Activated T-helper 17 cell treated with anti-CD3 and anti-CD28 coated beads, Interleukin-2, amount 50 U/mL, for 72 hours (primary cell): Measurements from ENCODE around the gene LUZP2. TPM values are rescaled to one million over a fixed set of nuclear protein-coding genes. Genes with fewer than 3 reads are reported as not detected.
"Not testable (repeated sequence)": the region's sequence is repeated elsewhere in the genome, so short reads cannot be mapped to it uniquely, and the experiment has no call there.

Experiments used
- ATAC-seq: fragments of 150-1000 bp; cut with Tn5 transposase; replicated peaks from 2 replicates; pipeline ENCODE4 v1.10.0; 2021; ENCODE audit warnings: mild to moderate bottlenecking, moderate library complexity
- H3K27ac Mint-ChIP-seq: one replicate; pipeline ENCODE4 v1.8.0; 2022; ENCODE audit warnings: mixed read lengths
- H3K27me3 Mint-ChIP-seq: one replicate; pipeline ENCODE4 v1.8.0; 2022; ENCODE audit warnings: mixed read lengths
- H3K36me3 Mint-ChIP-seq: one replicate; pipeline ENCODE4 v1.8.0; 2022; ENCODE audit warnings: low read depth, mild to moderate bottlenecking, mixed read lengths
- H3K4me1 Mint-ChIP-seq: one replicate; pipeline ENCODE4 v1.8.0; 2022; ENCODE audit warnings: mixed read lengths
- H3K4me3 Mint-ChIP-seq: one replicate; pipeline ENCODE4 v1.8.0; 2022; ENCODE audit warnings: mild to moderate bottlenecking, mixed read lengths
- H3K9me3 Mint-ChIP-seq: one replicate; pipeline ENCODE4 v1.8.0; 2022; ENCODE audit warnings: mixed read lengths
- total RNA-seq, 2 donors: library from RNA; stranded (reverse); gene quantifications; one replicate each; pipeline ENCODE4 v1.2.3, GENCODE V29; 2022

LUZP2 gene
- total RNA-seq, 2 donors from 2014 or later: not detected

- Mint-ChIP-seq H3K27me3 (no peaks in the 10 kb centered on the region), H3K36me3 (no peaks in the 10 kb centered on the region), H3K4me1 (no peaks in the 10 kb centered on the region), H3K4me3 (no peak overlapping the region), H3K27ac (no peak overlapping the region), H3K9me3 (peaks cover 6% of the 10 kb centered on the region)
- ATAC-seq: no peak
Observed at GRCh38 chr11:24872651-24873311, 375.9 kb downstream of the LUZP2 start.

- peaks cover 25% of the 10 kb centered on the region for H3K9me3 Mint-ChIP-seq
- no peaks in the 10 kb centered on the region for H3K4me1 Mint-ChIP-seq
- H3K27ac Mint-ChIP-seq: no peak overlapping the region
- no peak for ATAC-seq
- no peak overlapping the region for H3K4me3 Mint-ChIP-seq
- H3K36me3 Mint-ChIP-seq: no peaks in the 10 kb centered on the region
- no peaks in the 10 kb centered on the region for H3K27me3 Mint-ChIP-seq
Observed at GRCh38 chr11:24880962-24881361, 384.1 kb downstream of the LUZP2 start.

DNA sequence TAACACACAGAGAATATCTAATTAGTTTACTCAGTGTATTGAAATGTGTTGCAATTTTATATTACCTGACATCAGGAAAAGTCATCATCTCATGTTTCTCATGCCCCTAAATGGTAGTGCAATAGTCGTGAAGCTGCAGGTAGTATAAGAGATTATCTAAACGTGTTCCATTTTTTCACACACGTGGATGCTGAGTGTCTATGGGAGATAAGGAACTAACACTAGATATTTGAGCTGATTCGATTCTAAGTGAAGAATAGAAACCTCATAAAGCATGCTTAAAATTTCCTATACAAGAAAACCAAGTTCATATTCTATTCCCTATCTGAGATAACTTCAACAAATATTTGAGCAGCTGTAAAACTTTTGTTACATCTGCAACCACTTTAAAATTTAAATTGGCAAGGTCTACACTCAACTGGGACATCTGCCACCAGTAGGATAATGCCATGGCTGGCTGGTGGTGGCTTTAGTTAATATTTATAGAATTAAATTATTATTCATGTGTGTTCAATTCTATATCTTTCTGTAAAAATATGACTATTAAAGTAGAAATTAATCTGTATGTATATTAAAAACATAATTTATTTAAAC lies 388.8 kb downstream of the LUZP2 start:
- Mint-ChIP-seq H3K27ac (no peak overlapping the region), H3K27me3 (no peaks in the 10 kb centered on the region), H3K36me3 (no peaks in the 10 kb centered on the region), H3K4me1 (no peaks in the 10 kb centered on the region), H3K9me3 (peaks cover 16% of the 10 kb centered on the region), H3K4me3 (no peak overlapping the region)
- no peak for ATAC-seq

DNA sequence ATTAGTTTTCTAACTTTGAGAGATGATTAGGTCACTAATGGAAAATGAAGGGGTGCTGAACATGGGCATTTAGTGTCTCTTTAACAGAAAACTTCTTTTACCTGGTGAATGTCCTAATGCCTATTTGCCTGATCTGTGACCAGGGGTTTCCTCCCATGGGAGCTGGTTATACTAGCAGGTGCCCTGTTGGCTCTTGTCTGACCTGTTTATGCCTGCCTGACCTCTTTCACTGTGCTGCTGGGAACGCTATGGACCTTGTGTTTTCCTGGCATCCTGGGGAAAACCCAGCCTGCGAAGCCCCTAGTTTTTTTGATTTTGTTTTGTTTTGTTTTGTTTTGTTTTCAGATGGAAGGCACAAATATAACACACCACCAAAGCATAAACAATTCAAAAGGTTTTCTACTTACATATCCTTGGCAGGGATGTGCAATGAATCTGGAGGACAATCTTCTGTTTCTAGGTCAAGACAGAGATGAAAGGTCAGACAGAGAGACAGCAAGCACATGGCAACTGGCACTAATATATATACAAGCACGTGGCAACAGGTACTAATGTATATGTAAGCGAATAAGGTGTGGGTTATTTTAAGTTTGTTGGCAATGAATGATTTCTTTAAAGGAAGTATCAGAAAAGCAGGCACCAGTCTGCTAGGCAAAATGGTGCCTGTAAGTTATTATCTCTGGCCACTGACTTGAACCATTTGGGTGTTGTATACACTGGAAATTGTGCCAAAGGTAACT lies 390.2 kb downstream of the LUZP2 start:
- H3K27ac Mint-ChIP-seq: no peak overlapping the region
- no peaks in the 10 kb centered on the region for H3K27me3 Mint-ChIP-seq
- no peak overlapping the region for H3K4me3 Mint-ChIP-seq
- H3K36me3 Mint-ChIP-seq: no peaks in the 10 kb centered on the region
- peaks cover 10% of the 10 kb centered on the region for H3K9me3 Mint-ChIP-seq
- H3K4me1 Mint-ChIP-seq: no peaks in the 10 kb centered on the region
- ATAC-seq: no peak

DNA sequence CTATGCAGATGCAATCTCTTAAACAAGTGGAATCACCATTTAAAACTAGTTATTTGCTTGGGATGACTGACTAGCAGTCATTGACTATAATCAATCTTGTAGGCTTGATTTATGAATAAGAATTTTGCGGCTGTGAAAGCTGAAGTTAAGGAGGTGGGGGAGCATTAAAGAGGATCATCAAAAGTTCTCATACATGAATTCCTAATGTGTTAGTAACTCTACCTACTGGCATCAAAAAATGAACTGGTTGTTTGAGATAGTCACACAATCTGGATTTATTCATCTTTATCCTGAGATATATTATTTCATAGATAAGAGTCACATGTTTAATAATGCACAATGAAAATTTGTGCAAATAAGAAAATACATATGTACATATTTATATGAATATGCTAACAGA lies 393.6 kb downstream of the LUZP2 start:
- no peaks in the 10 kb centered on the region for H3K36me3 Mint-ChIP-seq
- no peak for ATAC-seq
- no peaks in the 10 kb centered on the region for H3K4me1 Mint-ChIP-seq
- H3K27ac Mint-ChIP-seq: no peak overlapping the region
- H3K27me3 Mint-ChIP-seq: no peaks in the 10 kb centered on the region
- H3K9me3 Mint-ChIP-seq: peaks cover 10% of the 10 kb centered on the region
- no peak overlapping the region for H3K4me3 Mint-ChIP-seq

DNA sequence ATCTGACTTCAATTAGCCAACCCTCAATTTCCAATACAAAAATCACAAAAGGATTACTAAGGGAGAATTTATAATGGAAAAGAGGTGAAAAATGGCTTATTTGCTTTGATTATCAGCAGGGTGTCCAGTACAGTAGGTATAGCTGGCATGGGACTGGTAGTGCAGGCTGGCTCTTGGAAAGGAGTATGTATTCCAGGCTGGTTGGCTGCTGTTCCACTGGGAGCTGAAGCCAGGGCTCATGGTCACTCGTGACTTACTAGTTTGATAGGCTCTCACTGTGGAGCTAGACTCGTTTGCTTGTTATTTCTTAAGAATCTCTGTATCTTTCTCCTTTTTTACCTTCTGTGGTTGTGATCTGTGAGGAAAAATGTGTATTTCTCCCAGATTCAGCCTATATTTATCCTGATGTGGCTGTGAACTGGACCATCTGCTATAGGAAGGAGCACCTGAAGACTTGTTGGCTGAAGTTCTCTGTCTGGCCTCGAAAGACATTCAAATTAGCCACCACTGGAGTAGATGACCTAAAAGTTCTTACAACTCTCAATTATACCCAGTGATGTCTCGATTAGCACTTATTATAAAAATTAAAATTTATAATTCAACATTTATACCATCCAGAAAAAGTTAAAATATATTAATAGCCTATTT lies 395.1 kb downstream of the LUZP2 start:
- not testable (repeated sequence) for H3K27me3 Mint-ChIP-seq, ATAC-seq, H3K4me3 Mint-ChIP-seq, H3K36me3 Mint-ChIP-seq, H3K27ac Mint-ChIP-seq, H3K4me1 Mint-ChIP-seq
- peaks cover 12% of the 10 kb centered on the region for H3K9me3 Mint-ChIP-seq

DNA sequence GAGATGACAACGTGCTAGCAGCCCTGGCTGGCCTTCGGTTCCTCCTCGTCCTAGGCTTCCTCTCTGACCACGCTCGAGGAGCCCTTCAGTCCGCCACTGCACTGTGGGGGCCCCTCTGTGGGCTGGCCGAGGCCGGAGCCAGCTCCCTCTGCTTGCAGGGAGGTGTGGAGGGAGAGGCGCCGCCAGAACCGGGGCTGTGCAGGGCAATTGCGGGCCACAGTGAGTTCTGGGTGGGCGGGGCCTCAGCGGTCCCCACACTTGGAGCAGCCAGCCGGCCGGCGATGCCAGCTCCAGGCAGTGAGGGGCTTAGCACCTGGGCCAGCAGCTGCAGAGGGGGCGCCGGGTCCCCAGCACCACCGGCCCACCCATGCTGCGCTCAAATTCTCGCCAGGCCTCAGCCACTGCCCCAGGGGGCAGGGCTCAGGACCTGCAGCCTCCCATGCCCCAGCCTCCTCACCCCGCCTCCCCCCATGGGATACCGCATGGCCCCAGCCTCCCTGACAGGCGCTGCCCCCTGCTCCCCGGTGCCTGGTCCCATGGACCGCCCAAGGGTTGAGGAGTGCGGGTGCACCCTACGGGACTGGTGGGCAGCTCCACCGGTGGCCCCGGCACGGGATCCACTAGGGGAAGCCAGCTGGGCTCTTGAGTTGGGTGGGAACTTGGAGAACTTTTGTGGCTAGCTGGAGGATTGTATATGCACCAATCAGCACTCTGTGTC lies 399.4 kb downstream of the LUZP2 start:
- H3K36me3 Mint-ChIP-seq: no peaks in the 10 kb centered on the region
- H3K27ac Mint-ChIP-seq: no peak overlapping the region
- H3K4me1 Mint-ChIP-seq: no peaks in the 10 kb centered on the region
- H3K27me3 Mint-ChIP-seq: no peaks in the 10 kb centered on the region
- peaks cover 23% of the 10 kb centered on the region for H3K9me3 Mint-ChIP-seq
- no peak overlapping the region for H3K4me3 Mint-ChIP-seq
- ATAC-seq: no peak

GRCh38 chr11:24900514-24900913 lies 403.7 kb downstream of the LUZP2 start:
- H3K4me3 Mint-ChIP-seq: no peak overlapping the region
- no peaks in the 10 kb centered on the region for H3K27me3 Mint-ChIP-seq
- no peaks in the 10 kb centered on the region for H3K4me1 Mint-ChIP-seq
- no peak for ATAC-seq
- no peaks in the 10 kb centered on the region for H3K36me3 Mint-ChIP-seq
- peaks cover 16% of the 10 kb centered on the region for H3K9me3 Mint-ChIP-seq
- no peak overlapping the region for H3K27ac Mint-ChIP-seq

DNA sequence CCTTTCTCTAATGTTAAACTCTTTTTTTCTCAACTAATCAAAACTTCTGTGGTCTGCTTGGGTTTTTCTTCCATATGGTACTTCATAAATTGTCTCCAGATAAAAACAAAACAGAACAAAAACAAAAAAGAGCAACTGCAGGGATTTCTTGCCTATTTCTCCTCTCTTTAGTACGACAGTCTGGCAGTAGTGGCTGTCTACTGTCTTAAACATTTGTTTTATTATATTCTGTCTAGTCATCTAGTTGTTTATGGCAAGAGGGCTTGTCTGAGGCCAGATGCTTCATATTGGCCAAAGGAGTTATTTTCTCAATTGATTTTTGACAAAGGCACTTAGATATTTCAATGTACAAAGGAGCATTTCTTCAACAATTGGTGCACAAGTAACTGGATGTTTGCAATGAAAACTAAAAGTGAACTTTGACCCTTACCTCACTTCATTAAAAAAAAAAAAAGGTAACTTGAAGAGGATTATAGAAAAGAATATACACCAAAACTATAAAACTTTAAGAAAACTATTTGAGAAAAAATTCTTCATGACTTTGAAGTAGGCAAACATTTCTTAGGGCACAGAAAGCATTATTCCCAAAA lies 404.2 kb downstream of the LUZP2 start:
- no peak for ATAC-seq
- no peaks in the 10 kb centered on the region for H3K27me3 Mint-ChIP-seq
- no peaks in the 10 kb centered on the region for H3K36me3 Mint-ChIP-seq
- peaks cover 15% of the 10 kb centered on the region for H3K9me3 Mint-ChIP-seq
- no peak overlapping the region for H3K27ac Mint-ChIP-seq
- no peak overlapping the region for H3K4me3 Mint-ChIP-seq
- no peaks in the 10 kb centered on the region for H3K4me1 Mint-ChIP-seq

DNA sequence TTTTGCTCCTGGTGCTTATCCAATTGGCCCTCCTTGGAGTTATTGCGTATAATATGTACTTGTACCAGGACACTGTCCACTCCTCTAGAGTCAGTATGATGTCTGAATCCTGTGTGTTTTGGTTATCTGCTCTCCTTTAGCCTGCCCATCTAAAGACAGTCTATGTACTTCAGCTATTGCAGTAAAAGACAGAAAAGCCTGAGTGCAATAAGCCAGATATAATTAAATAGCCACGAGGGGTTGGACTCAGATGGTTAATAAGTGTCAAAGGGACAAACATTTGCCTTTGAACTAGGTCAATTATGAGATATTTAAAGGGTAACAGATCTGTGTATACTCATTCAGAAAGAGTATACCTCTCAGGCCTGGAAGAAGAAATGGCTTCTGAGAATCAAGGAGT lies 406.7 kb downstream of the LUZP2 start:
- H3K27me3 Mint-ChIP-seq: no peaks in the 10 kb centered on the region
- H3K27ac Mint-ChIP-seq: no peak overlapping the region
- no peaks in the 10 kb centered on the region for H3K4me1 Mint-ChIP-seq
- H3K9me3 Mint-ChIP-seq: peaks cover 6% of the 10 kb centered on the region
- ATAC-seq: no peak
- no peaks in the 10 kb centered on the region for H3K36me3 Mint-ChIP-seq
- no peak overlapping the region for H3K4me3 Mint-ChIP-seq

DNA sequence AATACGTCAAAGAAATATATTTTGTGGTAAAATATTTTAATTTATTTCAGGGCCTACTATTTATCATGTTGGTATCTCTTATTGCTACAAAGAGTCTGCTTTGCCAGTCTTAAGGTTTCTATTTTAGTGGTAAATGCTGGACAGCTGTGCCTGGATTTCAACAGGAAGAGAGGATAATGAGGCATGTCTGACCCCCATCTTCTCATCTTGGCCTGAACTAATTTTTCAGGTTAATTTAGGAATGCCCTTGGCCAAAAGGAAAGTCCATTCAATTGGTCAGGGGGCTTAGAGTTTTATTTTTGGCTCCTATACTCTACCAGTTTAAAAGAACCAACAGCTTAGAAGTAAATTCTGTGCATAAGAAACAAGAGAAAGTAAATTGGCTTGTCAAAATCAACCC lies 428.2 kb downstream of the LUZP2 start:
- H3K4me3 Mint-ChIP-seq: no peak overlapping the region
- no peak overlapping the region for H3K27ac Mint-ChIP-seq
- no peaks in the 10 kb centered on the region for H3K27me3 Mint-ChIP-seq
- no peaks in the 10 kb centered on the region for H3K36me3 Mint-ChIP-seq
- H3K9me3 Mint-ChIP-seq: peaks cover 10% of the 10 kb centered on the region
- no peaks in the 10 kb centered on the region for H3K4me1 Mint-ChIP-seq
- ATAC-seq: no peak

DNA sequence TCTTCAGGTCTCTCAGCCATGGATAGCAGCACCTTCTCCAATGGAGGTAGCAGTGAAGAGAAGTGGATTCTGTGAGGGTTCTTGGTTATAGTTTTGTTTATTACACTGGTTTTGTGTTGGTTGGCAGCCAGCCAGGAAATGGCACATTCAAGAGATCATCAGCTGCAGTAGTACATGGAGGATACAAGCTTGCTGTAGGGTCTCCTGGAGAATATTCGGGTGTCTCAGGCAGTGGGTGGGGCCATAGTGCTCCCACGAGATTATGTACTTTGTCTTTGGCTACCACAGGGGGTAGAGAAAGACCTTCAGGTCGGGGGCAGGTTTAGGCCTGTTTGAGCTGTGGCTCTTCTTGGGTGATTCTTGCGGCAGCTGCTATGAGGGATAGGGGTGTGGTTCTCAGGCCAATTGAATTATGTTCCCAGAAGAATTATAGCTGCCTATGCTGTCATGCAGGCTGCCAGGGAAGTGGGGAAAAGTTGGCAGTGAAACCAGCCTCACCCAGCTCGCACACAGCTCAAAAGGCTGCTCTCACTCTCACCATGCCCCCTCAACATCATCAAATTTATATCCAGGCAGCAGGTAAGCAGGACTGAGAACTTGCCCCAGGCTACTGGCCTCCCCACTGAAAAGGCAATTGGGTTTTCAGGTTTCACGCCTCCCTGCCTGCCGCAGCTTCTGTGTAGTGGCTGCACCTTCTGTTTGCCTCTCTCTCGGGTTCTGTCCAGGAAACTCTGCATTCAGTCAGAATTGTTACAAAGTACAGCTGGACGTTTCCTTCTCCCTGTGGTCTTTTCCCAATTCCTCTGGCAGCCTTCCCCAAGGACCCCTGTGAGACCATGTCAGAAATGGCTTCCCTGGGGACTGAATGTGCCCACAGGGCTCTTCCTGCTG lies 435.5 kb downstream of the LUZP2 start:
- H3K27me3 Mint-ChIP-seq: no peaks in the 10 kb centered on the region
- peaks cover 28% of the 10 kb centered on the region for H3K9me3 Mint-ChIP-seq
- H3K27ac Mint-ChIP-seq: no peak overlapping the region

GRCh38 chr11:24934733-24935439 lies 438.0 kb downstream of the LUZP2 start:
- Mint-ChIP-seq H3K27ac (no peak overlapping the region), H3K4me3 (no peak overlapping the region), H3K9me3 (peaks cover 28% of the 10 kb centered on the region), H3K36me3 (no peaks in the 10 kb centered on the region), H3K4me1 (no peaks in the 10 kb centered on the region), H3K27me3 (no peaks in the 10 kb centered on the region)
- no peak for ATAC-seq

More for the DNA sequence above, 435.5 kb downstream of the LUZP2 start:
- no peak for ATAC-seq
- Mint-ChIP-seq H3K36me3 (no peaks in the 10 kb centered on the region), H3K4me3 (no peak overlapping the region), H3K4me1 (no peaks in the 10 kb centered on the region)
